Central memory CD8-positive, alpha-beta T cell (primary cell): Measurements from ENCODE around the gene RFC1.
"Not testable (repeated sequence)": the region's sequence is repeated elsewhere in the genome, so short reads cannot be mapped to it uniquely, and the experiment has no call there.

Experiments used
- ATAC-seq: fragments of 150-1000 bp; cut with Tn5 transposase; replicated peaks from 2 replicates; pipeline ENCODE4 v1.10.0; 2022; ENCODE audit warnings: mild to moderate bottlenecking, moderate FRiP score, moderate number of reproducible peaks; ENCODE audit not compliant: poor library complexity, severe bottlenecking; ENCODE audit errors: extremely low read depth
- DNase-seq, 2 donors: peaks; one replicate each; pipeline ENCODE4 v3.0.0; 2021; ENCODE audit warnings: low spot score in 2 of 2
- H3K27ac Mint-ChIP-seq: one replicate; pipeline ENCODE4 v1.8.0; 2022; ENCODE audit warnings: low read depth, mild to moderate bottlenecking, moderate library complexity, mixed read lengths
- H3K27me3 Mint-ChIP-seq: one replicate; pipeline ENCODE4 v1.8.0; 2022; ENCODE audit warnings: mixed read lengths
- H3K36me3 Mint-ChIP-seq: one replicate; pipeline ENCODE4 v1.8.0; 2022; ENCODE audit warnings: mild to moderate bottlenecking, moderate library complexity, mixed read lengths; ENCODE audit not compliant: insufficient read depth
- H3K4me1 Mint-ChIP-seq: one replicate; pipeline ENCODE4 v1.8.0; 2022; ENCODE audit warnings: mixed read lengths
- H3K4me3 Mint-ChIP-seq: one replicate; pipeline ENCODE4 v1.8.0; 2022; ENCODE audit warnings: mild to moderate bottlenecking, moderate library complexity, mixed read lengths
- H3K9me3 Mint-ChIP-seq: one replicate; pipeline ENCODE4 v1.8.0; 2022; ENCODE audit warnings: mixed read lengths

RFC1 gene

GRCh38 chr4:39371209-39371608 lies 5.0 kb upstream of the RFC1 start:
- not testable (repeated sequence) for ATAC-seq, H3K9me3 Mint-ChIP-seq, H3K27me3 Mint-ChIP-seq, H3K4me3 Mint-ChIP-seq, H3K4me1 Mint-ChIP-seq, DNase-seq, H3K27ac Mint-ChIP-seq, H3K36me3 Mint-ChIP-seq

DNA sequence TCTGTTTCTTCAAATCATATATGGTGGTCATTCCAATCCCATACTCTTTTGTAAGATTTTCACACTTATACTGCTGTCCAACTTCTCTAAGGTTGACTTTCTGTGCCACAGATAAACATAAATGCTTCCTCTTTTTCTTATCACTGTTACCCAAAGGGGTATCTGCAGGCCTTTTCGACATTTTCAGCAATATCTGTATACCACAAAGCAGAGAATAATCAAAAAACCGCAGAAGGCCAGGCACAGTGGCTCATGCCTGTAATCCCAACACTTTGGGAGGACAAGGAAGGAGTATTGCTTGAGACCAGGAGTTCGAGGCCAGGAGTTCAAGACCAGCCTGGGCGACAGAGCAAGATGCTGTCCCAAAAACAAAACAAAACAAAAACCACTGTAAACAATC lies 3.1 kb upstream of the RFC1 start:
- Mint-ChIP-seq H3K9me3 (no peaks in the 10 kb centered on the region), H3K36me3 (peaks cover 17% of the 10 kb centered on the region), H3K4me3 (no peak overlapping the region), H3K4me1 (peaks cover 18% of the 10 kb centered on the region), H3K27ac (no peak overlapping the region), H3K27me3 (no peaks in the 10 kb centered on the region)
- DNase-seq (no peak), ATAC-seq (no peak)

GRCh38 chr4:39367166-39367565 lies 1.0 kb upstream of the RFC1 start:
- peak overlapping the region; percentile 93 for H3K4me3 Mint-ChIP-seq
- H3K27ac Mint-ChIP-seq: peak overlapping the region; percentile 91
- peaks cover 30% of the 10 kb centered on the region for H3K4me1 Mint-ChIP-seq
- H3K27me3 Mint-ChIP-seq: no peaks in the 10 kb centered on the region
- peaks cover 17% of the 10 kb centered on the region for H3K36me3 Mint-ChIP-seq
- no peaks in the 10 kb centered on the region for H3K9me3 Mint-ChIP-seq
- no peak for ATAC-seq
- no peak for DNase-seq

DNA sequence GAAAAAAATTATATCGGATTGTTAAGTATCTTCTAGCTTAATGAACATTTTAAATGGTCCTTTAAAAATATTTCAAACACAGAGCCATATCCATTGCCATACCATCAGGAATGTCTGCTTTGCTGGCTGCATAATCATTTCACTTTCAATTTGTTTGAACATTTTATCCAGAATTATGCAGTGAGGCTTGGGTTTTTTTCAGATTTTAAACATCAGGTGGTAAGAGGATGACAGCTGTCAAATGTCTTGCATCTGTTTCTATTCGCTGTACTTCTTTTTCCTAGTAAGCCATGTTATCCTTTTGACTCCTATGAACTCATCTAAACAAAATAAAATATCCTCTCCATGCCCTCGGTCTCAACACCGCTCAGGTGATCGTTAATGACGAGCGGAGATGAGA lies 802 bp downstream of the RFC1 start:
- Mint-ChIP-seq H3K4me1 (peaks cover 32% of the 10 kb centered on the region), H3K27me3 (no peaks in the 10 kb centered on the region), H3K4me3 (peak overlapping the region; percentile 93), H3K36me3 (peaks cover 20% of the 10 kb centered on the region), H3K9me3 (no peaks in the 10 kb centered on the region), H3K27ac (peak overlapping the region; percentile 91)
- ATAC-seq (no peak), DNase-seq (no peak)

DNA sequence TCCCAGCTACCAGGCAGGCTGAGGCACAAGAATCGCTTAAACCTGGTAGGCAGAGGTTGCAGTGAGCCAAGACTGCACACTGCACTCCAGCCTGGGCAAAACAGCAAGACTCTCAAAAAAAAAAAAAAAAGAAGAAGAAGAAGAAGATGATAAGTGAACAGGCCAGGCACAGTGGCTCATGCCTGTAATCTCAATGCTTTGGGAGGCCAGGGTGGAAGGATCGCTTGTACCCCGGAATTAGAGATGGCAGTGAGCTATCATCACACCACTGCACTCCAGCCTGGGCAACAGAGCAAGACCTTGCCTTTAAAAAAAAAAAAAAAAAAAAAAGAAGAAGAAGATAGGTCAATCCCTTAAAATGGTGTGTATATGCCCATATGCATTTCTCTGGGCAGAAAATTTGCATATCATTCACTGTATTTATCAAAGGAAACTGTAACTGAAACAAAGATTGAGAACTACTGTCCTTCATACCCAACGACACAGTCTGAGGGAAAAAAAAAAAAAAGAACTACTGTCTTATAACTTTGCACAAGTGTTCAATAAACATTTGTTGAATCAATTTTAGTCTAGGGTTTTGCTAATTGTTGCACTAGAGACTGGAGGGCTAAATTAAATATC lies 2.3 kb downstream of the RFC1 start:
- Mint-ChIP-seq H3K4me3 (peak overlapping the region; percentile 93), H3K36me3 (peaks cover 20% of the 10 kb centered on the region), H3K9me3 (no peaks in the 10 kb centered on the region), H3K27me3 (no peaks in the 10 kb centered on the region), H3K4me1 (peaks cover 37% of the 10 kb centered on the region), H3K27ac (peak overlapping the region; percentile 46)
- ATAC-seq (no peak), DNase-seq (no peak)

GRCh38 chr4:39362827-39363226 lies 3.3 kb downstream of the RFC1 start:
- Mint-ChIP-seq H3K27me3 (no peaks in the 10 kb centered on the region), H3K9me3 (no peaks in the 10 kb centered on the region), H3K4me3 (no peak overlapping the region), H3K4me1 (peaks cover 41% of the 10 kb centered on the region), H3K36me3 (peaks cover 20% of the 10 kb centered on the region), H3K27ac (no peak overlapping the region)
- DNase-seq (no peak), ATAC-seq (no peak)

DNA sequence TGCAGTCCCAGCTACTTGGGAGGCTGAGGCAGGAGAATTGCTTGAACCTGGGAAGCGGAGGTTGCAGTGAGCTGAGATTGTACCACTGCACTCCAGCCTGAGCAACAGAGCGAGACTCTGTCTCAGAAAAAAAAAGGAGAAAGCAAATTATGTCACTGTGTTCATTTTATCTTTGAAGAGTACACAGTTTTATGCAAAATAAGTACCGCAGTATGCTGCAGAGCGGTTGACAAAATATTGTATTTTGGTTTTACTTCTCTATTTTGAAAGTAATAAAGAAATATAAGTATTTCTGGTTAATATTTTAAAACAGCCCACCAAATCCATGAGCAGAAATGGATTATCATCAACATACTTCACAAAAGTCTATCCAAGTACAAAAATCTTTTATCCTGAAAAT lies 5.6 kb downstream of the RFC1 start:
- H3K4me3 Mint-ChIP-seq, DNase-seq, ATAC-seq, H3K9me3 Mint-ChIP-seq, H3K36me3 Mint-ChIP-seq, H3K27ac Mint-ChIP-seq, H3K27me3 Mint-ChIP-seq: not testable (repeated sequence)
- H3K4me1 Mint-ChIP-seq: peaks cover 40% of the 10 kb centered on the region

DNA sequence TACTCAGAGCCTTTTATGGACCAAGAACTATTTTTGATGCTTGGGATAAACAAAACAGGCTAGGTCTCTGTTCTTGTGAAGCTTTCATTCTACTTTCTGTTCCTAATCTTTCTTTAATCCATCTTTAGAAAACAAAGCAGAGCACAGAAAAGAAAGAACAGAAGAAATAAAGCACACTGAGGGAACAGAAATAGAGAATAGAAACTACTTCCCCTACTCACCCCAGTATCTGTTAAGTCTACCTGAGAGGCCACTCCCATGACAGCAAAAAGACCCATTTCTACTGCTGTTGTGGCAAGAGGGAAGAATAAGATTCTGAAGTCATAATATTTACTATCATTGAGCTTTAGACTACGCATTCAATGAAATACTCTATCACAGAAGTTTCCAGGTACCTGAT lies 9.2 kb downstream of the RFC1 start:
- Mint-ChIP-seq H3K27ac (no peak overlapping the region), H3K27me3 (no peaks in the 10 kb centered on the region), H3K4me3 (no peak overlapping the region), H3K4me1 (peaks cover 51% of the 10 kb centered on the region), H3K36me3 (peaks cover 20% of the 10 kb centered on the region), H3K9me3 (no peaks in the 10 kb centered on the region)
- ATAC-seq (no peak), DNase-seq (no peak)

DNA sequence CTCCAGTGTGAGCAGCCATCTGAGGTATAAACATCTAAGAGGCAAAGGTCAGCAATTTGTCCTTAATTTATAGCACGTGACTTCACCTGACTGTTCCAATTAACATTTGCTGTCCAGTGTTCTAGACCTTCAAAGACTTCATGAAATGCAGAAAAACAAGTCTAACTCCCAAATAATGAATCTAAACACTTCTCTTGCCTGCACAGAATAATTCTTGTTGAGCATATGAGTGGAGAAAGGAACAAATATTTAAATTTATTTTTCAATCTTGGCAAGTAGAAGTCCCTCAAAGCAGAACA lies 12.0 kb downstream of the RFC1 start:
- no peak for DNase-seq
- H3K36me3 Mint-ChIP-seq: peaks cover 41% of the 10 kb centered on the region

GRCh38 chr4:39353478-39354253 lies 12.5 kb downstream of the RFC1 start:
- H3K27me3 Mint-ChIP-seq: no peaks in the 10 kb centered on the region
- peak overlapping the region; percentile 100 for H3K27ac Mint-ChIP-seq
- H3K9me3 Mint-ChIP-seq: peaks cover 5% of the 10 kb centered on the region
- ATAC-seq (peak; percentile 86), DNase-seq (no peak)
- peaks cover 45% of the 10 kb centered on the region for H3K36me3 Mint-ChIP-seq
- H3K4me3 Mint-ChIP-seq: peak overlapping the region; percentile 77
- H3K4me1 Mint-ChIP-seq: peaks cover 52% of the 10 kb centered on the region

More for the DNA sequence above, 12.0 kb downstream of the RFC1 start:
- peaks cover 54% of the 10 kb centered on the region for H3K4me1 Mint-ChIP-seq
- ATAC-seq: no peak
- H3K9me3 Mint-ChIP-seq: peaks cover 5% of the 10 kb centered on the region
- H3K27ac Mint-ChIP-seq: peak overlapping the region; percentile 100
- peak overlapping the region; percentile 77 for H3K4me3 Mint-ChIP-seq
- H3K27me3 Mint-ChIP-seq: no peaks in the 10 kb centered on the region

DNA sequence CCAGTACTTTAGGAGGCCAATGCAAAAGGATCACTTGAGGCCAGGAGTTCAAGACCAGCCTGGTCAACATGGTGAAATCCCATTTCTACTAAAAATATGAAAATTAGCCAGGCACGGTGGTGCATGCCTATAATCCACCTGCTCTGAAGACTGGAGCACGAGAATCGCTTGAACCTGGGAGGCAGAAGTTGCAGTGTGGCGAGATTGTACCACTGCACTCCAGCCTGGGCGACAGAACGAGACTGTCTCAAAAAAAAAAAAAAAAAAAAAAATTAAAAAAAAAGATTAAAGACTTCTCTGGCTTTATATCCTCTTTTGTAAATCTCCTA lies 13.0 kb downstream of the RFC1 start:
- not testable (repeated sequence) for DNase-seq, H3K9me3 Mint-ChIP-seq, H3K27me3 Mint-ChIP-seq
- peak overlapping the region; percentile 77 for H3K4me3 Mint-ChIP-seq
- peak overlapping the region; percentile 100 for H3K27ac Mint-ChIP-seq
- peaks cover 56% of the 10 kb centered on the region for H3K4me1 Mint-ChIP-seq
- peaks cover 48% of the 10 kb centered on the region for H3K36me3 Mint-ChIP-seq
- peak; percentile 60 for ATAC-seq

DNA sequence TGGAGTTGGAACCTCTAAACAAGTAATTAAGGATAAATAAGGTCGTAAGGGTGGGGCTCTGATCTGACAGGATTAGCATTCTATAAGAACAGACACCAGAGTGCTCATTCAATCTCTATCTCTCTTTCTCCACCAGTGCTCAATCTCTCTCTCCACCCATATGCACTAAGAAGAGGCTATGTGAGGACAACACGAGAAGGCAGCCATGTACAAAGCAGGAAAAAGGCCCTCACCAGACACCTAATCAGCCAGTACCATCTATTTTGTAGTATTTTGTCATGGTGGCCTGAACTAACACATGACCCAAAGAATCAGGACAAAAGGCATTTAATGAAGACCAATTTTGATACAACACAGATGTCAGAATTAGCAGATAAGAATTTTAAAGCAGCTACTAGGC lies 16.8 kb downstream of the RFC1 start:
- H3K4me3 Mint-ChIP-seq: no peak overlapping the region
- DNase-seq (no peak), ATAC-seq (no peak)
- H3K9me3 Mint-ChIP-seq: peaks cover 5% of the 10 kb centered on the region
- peak overlapping the region; percentile 89 for H3K27ac Mint-ChIP-seq
- peaks cover 53% of the 10 kb centered on the region for H3K4me1 Mint-ChIP-seq
- H3K36me3 Mint-ChIP-seq: peaks cover 51% of the 10 kb centered on the region
- no peaks in the 10 kb centered on the region for H3K27me3 Mint-ChIP-seq
